PC-3 (cell line): ENCODE data around the gene INSL3. TPM values are rescaled to one million over a fixed set of nuclear protein-coding genes. Genes with fewer than 3 reads are reported as not detected.

Experiments
- ATAC-seq: fragments of 200-7000 bp; cut with Tn5 transposase; 2 replicates; pipeline ENCODE4 v1.9.1; 2020; ENCODE audit warnings: mild to moderate bottlenecking, moderate library complexity
- BruUV-seq: library from RNA; stranded (reverse); fragments of 400-500 nt; replicated peaks from 2 replicates; lab custom pipeline; 2021; lab: Mats Ljungman, UMichigan
- CTCF ChIA-PET: fragments of 300-600 bp; sonication (Branson Sonifier 250); formaldehyde crosslinking; loops from one replicate; lab custom pipeline; 2022; ENCODE audit warnings: antibody characterized with exemption; lab: Charles Lee
- POLR2A ChIA-PET: fragments of 300-600 bp; sonication (Branson Sonifier 250); formaldehyde crosslinking; loops from one replicate; lab custom pipeline; 2022; ENCODE audit warnings: antibody characterized with exemption; ENCODE audit not compliant: unreplicated experiment; lab: Charles Lee
- DNase-seq: peaks from one replicate; pipeline ENCODE4 v3.0.0-alpha.2; 2015
- H2AFZ ChIP-seq: fragments of 300-600 bp; sonication (generic); 2 replicates; pipeline ENCODE4 v1.6.0; 2016; ENCODE audit warnings: antibody characterized with exemption, low read length
- H3F3A ChIP-seq: fragments of 300-600 bp; sonication (generic); one replicate; pipeline ENCODE4 v1.6.0; 2017; ENCODE audit warnings: antibody characterized with exemption, low read length, control low read depth, mild to moderate bottlenecking; ENCODE audit not compliant: unreplicated experiment
- H3K27ac ChIP-seq: fragments of 300-600 bp; sonication (generic); 2 replicates; pipeline ENCODE4 v1.5.1; 2016; ENCODE audit warnings: mild to moderate bottlenecking, low read length
- H3K27me3 ChIP-seq: fragments of 300-600 bp; sonication (generic); 2 replicates; pipeline ENCODE4 v1.6.1; 2016; ENCODE audit warnings: low read length, mixed read lengths
- H3K36me3 ChIP-seq: fragments of 300-600 bp; sonication (generic); 2 replicates; pipeline ENCODE4 v1.6.1; 2016; ENCODE audit warnings: low read depth, mixed run types, low read length, mixed read lengths
- H3K4me1 ChIP-seq: fragments of 300-600 bp; sonication (generic); 2 replicates; pipeline ENCODE4 v1.5.1; 2016; ENCODE audit warnings: low read length; ENCODE audit not compliant: insufficient read depth
- H3K4me2 ChIP-seq: fragments of 300-600 bp; sonication (generic); 2 replicates; pipeline ENCODE4 v1.6.0; 2016; ENCODE audit warnings: low read length
- H3K4me3 ChIP-seq: fragments of 300-600 bp; sonication (generic); 2 replicates; pipeline ENCODE4 v1.5.1; 2016; ENCODE audit warnings: mild to moderate bottlenecking, low read length, mixed read lengths
- H3K79me2 ChIP-seq: fragments of 300-600 bp; sonication (generic); 2 replicates; pipeline ENCODE4 v1.6.1; 2017; ENCODE audit warnings: low read length, mixed read lengths
- H3K9ac ChIP-seq: fragments of 300-600 bp; sonication (generic); 2 replicates; pipeline ENCODE4 v1.6.0; 2016; ENCODE audit warnings: mild to moderate bottlenecking, low read length
- H3K9me2 ChIP-seq: fragments of 300-600 bp; sonication (generic); replicated peaks from 2 replicates; pipeline ENCODE4 v1.6.1; 2016; ENCODE audit warnings: mixed run types, low read length, mixed read lengths
- H3K9me3 ChIP-seq: fragments of 300-600 bp; sonication (generic); 2 replicates; pipeline ENCODE4 v1.6.1; 2016; ENCODE audit warnings: low read length, mixed read lengths
- H4K20me1 ChIP-seq: fragments of 300-600 bp; sonication (generic); 2 replicates; pipeline ENCODE4 v1.6.1; 2016; ENCODE audit warnings: low read length, mixed read lengths
- EZH2 ChIP-seq: fragments of 300-600 bp; sonication (generic); IDR thresholded peaks from one replicate; pipeline ENCODE4 v1.6.1; 2017; ENCODE audit warnings: antibody characterized with exemption, mild to moderate bottlenecking, low read length; ENCODE audit not compliant: unreplicated experiment
- EZH2phosphoT487 ChIP-seq: fragments of 300-600 bp; sonication (generic); IDR thresholded peaks from 2 replicates; pipeline ENCODE4 v1.6.1; 2018; ENCODE audit warnings: mild to moderate bottlenecking, antibody characterized with exemption, low read length, borderline replicate concordance
- intact Hi-C: fragments of 100-400 bp; cut with micrococcal nuclease; formaldehyde crosslinking; loops from 2 replicates; pipeline ENCODE4 v1.9.0; 2023
- total RNA-seq: library from RNA; depleted of rRNA; stranded (reverse); fragments of >200 nt; gene quantifications from 2 replicates; pipeline ENCODE4 v1.2.3, GENCODE V29; 2014
- TF ChIP-seq, protein P1 (sequence below): fragments of 300-600 bp; sonication (generic); conservative IDR thresholded peaks from 2 replicates; pipeline ENCODE4 v1.5.1; 2017; ENCODE audit warnings: antibody characterized with exemption, low read depth, mild to moderate bottlenecking, low read length

The INSL3 gene
- total RNA-seq, 1 experiment from 2014 or later = not detected

GRCh38 chr19:17836530-17836929 lies 15.2 kb upstream of the INSL3 start:
- Histone ChIP-seq H3F3A (no peaks in the 10 kb centered on the region), H3K27me3 (no peaks in the 10 kb centered on the region), H3K4me2 (no peak overlapping the region), H3K9me3 (no peaks in the 10 kb centered on the region), H3K27ac (no peak overlapping the region), H3K4me1 (peaks cover 6% of the 10 kb centered on the region; the same call in 1 of the 2 replicates), H3K36me3 (no peaks in the 10 kb centered on the region), H3K4me3 (no peak overlapping the region), H3K9me2 (no peaks in the 10 kb centered on the region), H2AFZ (no peak overlapping the region), H3K79me2 (no peaks in the 10 kb centered on the region), H4K20me1 (no peaks in the 10 kb centered on the region), H3K9ac (no peak overlapping the region)
- TF ChIP-seq EZH2phosphoT487 (no peak), EZH2 (no peak)
- TF ChIP-seq, protein P1, sequence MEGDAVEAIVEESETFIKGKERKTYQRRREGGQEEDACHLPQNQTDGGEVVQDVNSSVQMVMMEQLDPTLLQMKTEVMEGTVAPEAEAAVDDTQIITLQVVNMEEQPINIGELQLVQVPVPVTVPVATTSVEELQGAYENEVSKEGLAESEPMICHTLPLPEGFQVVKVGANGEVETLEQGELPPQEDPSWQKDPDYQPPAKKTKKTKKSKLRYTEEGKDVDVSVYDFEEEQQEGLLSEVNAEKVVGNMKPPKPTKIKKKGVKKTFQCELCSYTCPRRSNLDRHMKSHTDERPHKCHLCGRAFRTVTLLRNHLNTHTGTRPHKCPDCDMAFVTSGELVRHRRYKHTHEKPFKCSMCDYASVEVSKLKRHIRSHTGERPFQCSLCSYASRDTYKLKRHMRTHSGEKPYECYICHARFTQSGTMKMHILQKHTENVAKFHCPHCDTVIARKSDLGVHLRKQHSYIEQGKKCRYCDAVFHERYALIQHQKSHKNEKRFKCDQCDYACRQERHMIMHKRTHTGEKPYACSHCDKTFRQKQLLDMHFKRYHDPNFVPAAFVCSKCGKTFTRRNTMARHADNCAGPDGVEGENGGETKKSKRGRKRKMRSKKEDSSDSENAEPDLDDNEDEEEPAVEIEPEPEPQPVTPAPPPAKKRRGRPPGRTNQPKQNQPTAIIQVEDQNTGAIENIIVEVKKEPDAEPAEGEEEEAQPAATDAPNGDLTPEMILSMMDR = no peak
- DNase-seq (no peak), ATAC-seq (no peak)
- ChIA-PET CTCF (no interaction called here), POLR2A (no interaction called here)
- BruUV-seq = no TSS peak
- intact Hi-C loops = no loop called here

DNA sequence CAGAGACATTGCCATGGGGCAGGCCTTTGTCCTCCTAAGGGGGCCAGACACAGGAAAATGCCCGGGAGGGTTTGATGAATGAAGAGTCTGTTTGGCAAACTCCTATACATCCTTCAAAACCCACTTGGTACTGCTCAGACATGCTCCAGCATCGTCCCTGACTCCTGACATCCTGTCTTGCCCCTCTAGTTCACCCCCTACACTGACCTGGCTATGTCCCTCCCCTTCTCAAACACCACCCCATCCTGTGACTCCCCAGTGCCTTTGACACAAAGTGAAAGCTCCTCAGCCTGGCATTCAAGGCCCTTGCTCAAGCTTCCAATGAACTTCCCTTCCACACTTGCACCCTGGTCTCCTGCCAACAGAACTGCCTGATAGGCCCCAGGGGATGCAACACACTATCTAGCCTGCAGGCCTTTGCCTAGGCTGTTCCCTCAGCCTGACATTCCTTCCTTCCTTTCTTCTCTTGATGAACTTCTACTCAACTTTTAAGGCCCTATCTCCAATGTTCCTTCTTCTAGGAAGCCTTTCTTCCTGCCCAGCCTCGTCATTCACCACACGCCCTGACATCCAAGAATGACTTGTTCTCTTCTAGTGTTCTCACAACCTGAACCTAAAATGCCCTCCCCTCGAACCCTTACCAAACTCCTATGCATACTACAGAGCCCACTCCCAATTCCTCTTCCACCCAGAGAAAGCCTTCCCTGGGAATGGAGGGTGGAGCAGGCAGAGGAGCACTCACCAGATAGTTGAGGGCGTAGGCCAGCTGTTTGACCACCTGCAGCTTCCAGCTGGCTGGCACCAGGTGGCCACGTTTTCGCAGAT lies 14.1 kb upstream of the INSL3 start:
- no peaks in the 10 kb centered on the region for H4K20me1 ChIP-seq
- ChIA-PET POLR2A (no interaction called here), CTCF (interaction anchor here (0.6 kb wide), 1 partner anchor 256 kb away, joined by 3 read pairs; no protein-coding TSS in a partner anchor)
- no peaks in the 10 kb centered on the region for H3K36me3 ChIP-seq
- TF ChIP-seq, protein P1 = no peak
- TF ChIP-seq EZH2phosphoT487 = no peak
- H3K4me1 ChIP-seq = 0 out of 2 replicates have a peak, but pooled peaks cover 5% of the 10 kb centered on the region
- no peaks in the 10 kb centered on the region for H3F3A ChIP-seq
- no peak for DNase-seq
- H3K79me2 ChIP-seq = no peaks in the 10 kb centered on the region
- H3K27me3 ChIP-seq = no peaks in the 10 kb centered on the region
- no peak overlapping the region for H3K9ac ChIP-seq
- H2AFZ ChIP-seq = no peak overlapping the region
- no peak overlapping the region for H3K27ac ChIP-seq
- BruUV-seq = no TSS peak
- no peak for ATAC-seq
- no peak overlapping the region for H3K4me3 ChIP-seq
- H3K4me2 ChIP-seq = no peak overlapping the region
- intact Hi-C loops = no loop called here
- H3K9me3 ChIP-seq = no peaks in the 10 kb centered on the region
- no peaks in the 10 kb centered on the region for H3K9me2 ChIP-seq
